GM12801 (cell line): ENCODE measurements around the gene STXBP5.

ENCODE experiments used
- TF ChIP-seq, protein P1 (sequence below): IDR thresholded peaks from one replicate; pipeline ENCODE4 v1.5.1; 2011; ENCODE audit warnings: control low read depth; ENCODE audit not compliant: insufficient read length; ENCODE audit errors: extremely low read depth

The STXBP5 gene

DNA sequence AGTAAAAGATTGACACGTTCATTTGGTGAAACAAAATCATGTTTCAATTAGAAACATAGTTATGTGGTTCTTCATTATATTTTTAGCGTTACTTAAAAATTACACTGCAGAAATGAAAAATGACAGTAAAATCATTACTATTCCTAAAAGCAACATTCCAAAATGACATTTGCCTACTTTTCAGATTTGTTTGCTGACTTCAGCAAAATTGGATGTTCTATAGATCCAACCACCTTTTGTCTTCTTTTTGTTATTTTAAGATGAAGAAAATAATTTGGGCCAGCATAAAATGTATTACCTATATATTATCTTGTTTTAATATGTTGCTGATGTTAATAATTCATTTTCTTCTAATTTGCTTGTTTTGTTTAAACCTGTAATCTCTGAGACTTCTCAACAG, 30.5 kb downstream of the STXBP5 start:
- TF ChIP-seq, protein P1, sequence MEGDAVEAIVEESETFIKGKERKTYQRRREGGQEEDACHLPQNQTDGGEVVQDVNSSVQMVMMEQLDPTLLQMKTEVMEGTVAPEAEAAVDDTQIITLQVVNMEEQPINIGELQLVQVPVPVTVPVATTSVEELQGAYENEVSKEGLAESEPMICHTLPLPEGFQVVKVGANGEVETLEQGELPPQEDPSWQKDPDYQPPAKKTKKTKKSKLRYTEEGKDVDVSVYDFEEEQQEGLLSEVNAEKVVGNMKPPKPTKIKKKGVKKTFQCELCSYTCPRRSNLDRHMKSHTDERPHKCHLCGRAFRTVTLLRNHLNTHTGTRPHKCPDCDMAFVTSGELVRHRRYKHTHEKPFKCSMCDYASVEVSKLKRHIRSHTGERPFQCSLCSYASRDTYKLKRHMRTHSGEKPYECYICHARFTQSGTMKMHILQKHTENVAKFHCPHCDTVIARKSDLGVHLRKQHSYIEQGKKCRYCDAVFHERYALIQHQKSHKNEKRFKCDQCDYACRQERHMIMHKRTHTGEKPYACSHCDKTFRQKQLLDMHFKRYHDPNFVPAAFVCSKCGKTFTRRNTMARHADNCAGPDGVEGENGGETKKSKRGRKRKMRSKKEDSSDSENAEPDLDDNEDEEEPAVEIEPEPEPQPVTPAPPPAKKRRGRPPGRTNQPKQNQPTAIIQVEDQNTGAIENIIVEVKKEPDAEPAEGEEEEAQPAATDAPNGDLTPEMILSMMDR = no peak

GRCh38 chr6:147238164-147238563, 33.9 kb downstream of the STXBP5 start:
- TF ChIP-seq, protein P1 = no peak

DNA sequence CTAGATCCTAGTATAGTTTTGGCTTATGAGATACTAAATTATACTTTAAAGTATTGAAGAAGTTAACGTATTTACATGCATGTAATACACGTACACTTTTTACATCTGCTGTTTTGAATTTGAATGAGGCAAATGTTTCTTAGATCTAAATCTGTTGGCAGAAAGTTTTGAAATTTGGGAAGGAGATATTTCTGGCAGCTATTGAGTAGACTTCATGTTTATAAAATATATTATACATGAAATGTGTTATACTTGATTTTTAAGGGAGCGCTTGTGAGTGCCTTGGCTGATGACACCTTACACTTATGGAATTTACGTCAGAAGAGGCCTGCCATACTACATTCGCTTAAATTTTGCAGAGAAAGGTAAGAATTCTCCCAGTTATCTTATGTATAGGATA, 34.7 kb downstream of the STXBP5 start:
- TF ChIP-seq, protein P1 = no peak

DNA sequence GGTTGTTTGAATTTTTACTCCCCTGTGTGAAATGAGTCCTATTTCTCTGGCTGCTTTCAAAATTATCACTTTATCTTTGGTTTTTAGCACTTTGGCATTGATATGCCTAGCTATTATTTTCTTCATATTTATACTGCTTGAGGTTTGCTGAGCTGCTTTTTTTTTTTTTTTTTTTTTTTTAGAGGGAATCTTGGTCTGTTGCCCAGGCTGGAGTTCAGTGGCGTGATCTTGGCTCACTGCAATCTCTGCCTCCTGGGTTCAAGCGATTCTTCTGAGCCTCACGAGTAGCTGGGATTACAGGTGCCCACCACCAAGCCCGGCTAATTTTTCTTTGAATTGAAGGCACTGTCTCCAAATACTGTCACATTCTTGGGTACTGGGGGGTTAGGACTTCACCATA, 40.6 kb downstream of the STXBP5 start:
- TF ChIP-seq, protein P1 = no peak

- TF ChIP-seq, protein P1 = no peak
These were observed 41.5 kb downstream of the STXBP5 start for GRCh38 chr6:147245693-147246092.

- TF ChIP-seq, protein P1 = no peak
These were observed 42.8 kb downstream of the STXBP5 start for GRCh38 chr6:147246853-147247635.

- TF ChIP-seq, protein P1 = no peak
These were observed 44.6 kb downstream of the STXBP5 start for GRCh38 chr6:147248859-147249258.
